Activated CD4-positive, alpha-beta T cell treated with anti-CD3 and anti-CD28 coated beads, Interleukin-2, amount 10 ng/mL, durations not matched to agents 7 days and 5 days (primary cell): ENCODE data around the gene CAPS. TPM values are rescaled to one million over a fixed set of nuclear protein-coding genes. Genes with fewer than 3 reads are reported as not detected.

Experiments
- total RNA-seq, 2 experiments: library from RNA; stranded (reverse); gene quantifications; one replicate each; pipeline ENCODE4 v1.2.3, GENCODE V29; 2021

The CAPS gene
- total RNA-seq, 2 experiments from 2014 or later, result 17.2 to 21.0 TPM

Other genes with a start within 250 kb of the CAPS start
- gene MICOS13, start 233.7 kb upstream of the CAPS start, total RNA-seq, result 10 to 100 TPM; 43.5 to 48.2 TPM
- 1 to 10 TPM; 2.0 TPM for gene HSD11B1L, start 233.2 kb upstream of the CAPS start, total RNA-seq
- gene RPL36, start 224.0 kb upstream of the CAPS start, total RNA-seq, result 100 to 1,000 TPM; 880 to 925 TPM
- 10 to 100 TPM; 71.7 to 79.6 TPM for gene LONP1, start 194.1 kb upstream of the CAPS start, total RNA-seq
- gene CATSPERD, start 193.6 kb upstream of the CAPS start, total RNA-seq, result not detected
- 1 to 10 TPM; 5.4 to 6.4 TPM for gene PRR22, start 129.5 kb upstream of the CAPS start, total RNA-seq
- gene DUS3L, start 123.1 kb upstream of the CAPS start, total RNA-seq, result 10 to 100 TPM; 49.9 to 60.8 TPM
- under 1 TPM in 1 of 2 experiments, not detected in 1; 0.37 TPM for gene NRTN, start 109.2 kb upstream of the CAPS start, total RNA-seq
- gene FUT6, start 74.6 kb upstream of the CAPS start, total RNA-seq, result not detected
- not detected for gene FUT3, start 62.8 kb upstream of the CAPS start, total RNA-seq
- not detected for gene FUT5, start 43.7 kb upstream of the CAPS start, total RNA-seq
- 100 to 1,000 TPM; 207 to 233 TPM for gene NDUFA11, start 10.5 kb upstream of the CAPS start, total RNA-seq
- gene VMAC, start 9.4 kb upstream of the CAPS start, total RNA-seq, result 10 to 100 TPM; 11.8 TPM
- gene RANBP3, start 63.9 kb downstream of the CAPS start, total RNA-seq, result 10 to 100 TPM; 97.4 to 98.0 TPM
- 10 to 100 TPM; 10.1 to 10.4 TPM for gene RFX2, start 196.2 kb downstream of the CAPS start, total RNA-seq
- gene ACSBG2, start 221.4 kb downstream of the CAPS start, total RNA-seq, result not detected